T1000 (cell line): Measurements from ENCODE around the gene MAPK14.
A peak's percentile ranks its signal among the peaks of the same experiment; 100 is the strongest.

Experiments
- DNase-seq: peaks from one replicate; lab custom pipeline; 2025; ENCODE audit warnings: mixed read lengths; lab: John Stamatoyannopoulos, UW

Gene MAPK14

DNA sequence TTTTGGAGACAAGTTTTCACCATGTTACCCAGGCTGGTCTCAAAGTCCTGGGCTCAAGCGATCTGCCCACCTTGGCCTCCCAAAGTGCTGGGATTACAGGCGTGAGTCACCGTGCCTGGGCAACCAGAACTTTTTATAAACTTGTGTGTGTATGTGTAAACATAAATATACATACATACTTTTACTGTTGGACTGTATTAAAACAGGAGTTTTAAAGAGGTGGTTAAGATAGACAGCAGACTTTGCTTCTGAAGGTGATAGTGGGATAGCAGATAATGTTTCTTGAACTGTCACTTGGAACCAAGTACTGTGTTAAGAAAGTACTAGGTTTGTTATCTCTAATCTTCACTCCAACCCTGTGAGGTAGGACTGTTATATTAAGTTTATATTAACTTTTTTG lies 74.1 kb downstream of the MAPK14 start:
- DNase-seq, result no peak

DNA sequence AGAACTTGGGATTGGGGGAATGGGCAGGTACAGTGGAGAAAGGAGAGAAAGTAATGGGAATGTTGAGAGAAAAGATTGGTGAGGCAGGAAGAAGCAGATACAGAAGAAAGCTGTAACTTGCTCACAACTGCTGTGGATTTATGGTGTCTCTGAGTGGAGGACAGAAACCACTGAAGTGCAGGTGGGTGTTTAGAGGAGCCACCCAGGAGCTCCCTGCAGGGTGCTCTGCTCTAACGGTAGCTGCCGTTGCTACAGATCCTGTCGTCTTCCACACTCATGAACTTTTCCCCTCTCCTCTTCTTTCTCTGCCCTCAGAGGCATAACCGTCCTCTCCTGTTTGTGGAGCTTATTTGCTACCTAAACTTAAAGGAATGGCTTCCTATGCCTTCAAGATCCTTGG lies 75.2 kb downstream of the MAPK14 start:
- DNase-seq, result no peak

DNA sequence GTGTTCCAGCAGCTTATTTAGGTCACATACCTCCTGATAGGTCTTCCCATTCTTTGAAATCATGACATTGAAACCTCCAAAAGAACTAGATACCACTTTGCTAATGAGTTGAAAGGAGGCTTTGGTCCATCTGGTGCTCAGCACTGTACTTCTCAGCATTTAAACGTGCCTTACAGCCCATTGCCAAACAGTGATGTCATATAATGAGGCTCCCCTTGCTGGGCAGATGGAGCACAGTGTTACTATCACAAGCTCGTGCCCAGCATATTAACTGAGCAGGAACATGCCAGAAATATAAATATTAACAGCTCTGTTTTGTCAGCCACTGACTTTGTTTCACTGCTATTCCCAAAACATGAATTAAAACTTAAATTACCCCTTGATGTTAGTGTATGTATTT lies 77.2 kb downstream of the MAPK14 start:
- no peak for DNase-seq

DNA sequence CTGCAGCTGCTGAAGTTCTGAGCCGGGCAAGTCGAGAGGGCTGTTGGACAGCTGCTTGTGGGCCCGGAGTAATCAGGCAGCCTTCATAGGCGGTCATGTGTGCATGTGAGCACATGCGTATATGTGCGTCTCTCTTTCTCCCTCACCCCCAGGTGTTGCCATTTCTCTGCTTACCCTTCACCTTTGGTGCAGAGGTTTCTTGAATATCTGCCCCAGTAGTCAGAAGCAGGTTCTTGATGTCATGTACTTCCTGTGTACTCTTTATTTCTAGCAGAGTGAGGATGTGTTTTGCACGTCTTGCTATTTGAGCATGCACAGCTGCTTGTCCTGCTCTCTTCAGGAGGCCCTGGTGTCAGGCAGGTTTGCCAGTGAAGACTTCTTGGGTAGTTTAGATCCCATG lies 81.5 kb downstream of the MAPK14 start:
- DNase-seq, result no peak

DNA sequence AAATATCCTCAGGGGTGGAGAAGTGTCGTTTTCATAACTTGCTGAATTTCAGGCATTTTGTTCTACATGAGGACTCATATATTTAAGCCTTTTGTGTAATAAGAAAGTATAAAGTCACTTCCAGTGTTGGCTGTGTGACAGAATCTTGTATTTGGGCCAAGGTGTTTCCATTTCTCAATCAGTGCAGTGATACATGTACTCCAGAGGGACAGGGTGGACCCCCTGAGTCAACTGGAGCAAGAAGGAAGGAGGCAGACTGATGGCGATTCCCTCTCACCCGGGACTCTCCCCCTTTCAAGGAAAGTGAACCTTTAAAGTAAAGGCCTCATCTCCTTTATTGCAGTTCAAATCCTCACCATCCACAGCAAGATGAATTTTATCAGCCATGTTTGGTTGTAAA lies 82.4 kb downstream of the MAPK14 start:
- DNase-seq, result no peak

DNA sequence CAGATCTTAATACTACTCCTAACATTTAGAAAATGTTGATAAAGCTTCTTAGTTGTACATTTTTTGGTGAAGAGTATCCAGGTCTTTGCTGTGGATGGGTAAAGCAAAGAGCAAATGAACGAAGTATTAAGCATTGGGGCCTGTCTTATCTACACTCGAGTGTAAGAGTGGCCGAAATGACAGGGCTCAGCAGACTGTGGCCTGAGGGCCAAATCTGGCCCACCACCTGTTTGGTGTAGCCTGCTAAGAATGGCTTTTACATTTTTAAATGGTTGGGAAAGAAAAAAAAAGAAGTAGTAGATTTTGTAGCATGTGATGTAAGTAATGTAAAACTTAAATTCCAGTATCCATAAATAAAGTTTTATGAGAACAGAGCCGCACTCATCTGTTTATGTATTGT lies 83.3 kb downstream of the MAPK14 start:
- DNase-seq, result no peak

DNA sequence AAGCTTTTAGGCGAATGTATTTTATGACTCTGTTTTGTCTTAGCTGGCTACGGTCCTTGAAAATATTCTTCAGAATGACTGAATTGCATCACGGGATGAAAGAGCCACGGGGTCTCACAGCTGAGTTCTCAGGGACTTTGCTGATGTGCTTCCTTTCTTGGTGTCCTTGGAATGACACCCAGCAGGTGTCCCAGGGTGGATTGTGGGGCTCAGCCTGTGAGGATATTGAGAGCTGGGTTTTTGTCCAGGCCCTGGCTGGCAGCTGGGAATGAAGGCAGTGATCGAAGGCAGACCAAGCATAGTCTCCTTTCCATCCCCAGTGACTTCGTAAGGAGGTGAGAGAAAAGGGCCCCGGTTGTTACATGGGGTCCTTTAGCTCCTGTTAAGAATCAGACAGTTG lies 83.9 kb downstream of the MAPK14 start:
- no peak for DNase-seq

DNA sequence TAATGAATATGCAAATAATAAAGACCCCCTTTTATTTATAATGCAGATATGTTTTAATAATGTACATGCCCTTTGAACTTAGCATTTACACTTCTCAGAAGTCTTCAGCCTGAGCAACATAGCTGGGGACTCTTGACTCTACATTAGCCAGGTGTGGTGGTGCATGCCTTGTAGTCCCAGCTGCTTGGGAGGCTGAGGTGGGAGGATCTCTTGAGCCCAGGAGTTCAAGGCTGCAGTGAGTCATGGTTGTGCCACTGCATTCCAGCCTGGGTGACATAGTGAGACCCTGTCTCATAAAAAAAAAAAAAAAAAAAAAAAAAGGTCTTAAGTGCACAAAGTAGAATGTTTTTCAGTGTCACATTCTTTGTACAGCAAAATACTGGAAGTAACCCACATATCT lies 85.4 kb downstream of the MAPK14 start:
- no peak for DNase-seq

DNA sequence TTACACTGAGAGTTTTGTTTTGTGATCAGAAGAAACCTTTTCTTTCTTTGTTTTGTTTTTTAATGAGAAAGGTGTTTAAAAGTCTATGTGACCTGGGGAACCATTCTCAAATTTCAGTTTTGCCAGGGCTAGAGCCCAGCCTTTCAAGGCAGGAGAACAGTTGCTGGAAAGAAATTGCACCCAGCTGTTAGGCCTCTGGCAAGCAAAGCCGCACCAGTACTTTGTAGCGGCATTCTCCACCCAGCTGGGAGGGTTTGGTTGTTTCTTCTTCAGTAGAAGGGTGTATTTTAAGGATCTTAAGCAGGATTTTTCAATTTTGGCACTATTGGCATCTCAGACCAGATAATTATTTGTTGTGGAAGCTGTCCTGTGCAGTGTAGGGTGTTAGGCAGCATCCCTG lies 86.1 kb downstream of the MAPK14 start:
- no peak for DNase-seq

DNA sequence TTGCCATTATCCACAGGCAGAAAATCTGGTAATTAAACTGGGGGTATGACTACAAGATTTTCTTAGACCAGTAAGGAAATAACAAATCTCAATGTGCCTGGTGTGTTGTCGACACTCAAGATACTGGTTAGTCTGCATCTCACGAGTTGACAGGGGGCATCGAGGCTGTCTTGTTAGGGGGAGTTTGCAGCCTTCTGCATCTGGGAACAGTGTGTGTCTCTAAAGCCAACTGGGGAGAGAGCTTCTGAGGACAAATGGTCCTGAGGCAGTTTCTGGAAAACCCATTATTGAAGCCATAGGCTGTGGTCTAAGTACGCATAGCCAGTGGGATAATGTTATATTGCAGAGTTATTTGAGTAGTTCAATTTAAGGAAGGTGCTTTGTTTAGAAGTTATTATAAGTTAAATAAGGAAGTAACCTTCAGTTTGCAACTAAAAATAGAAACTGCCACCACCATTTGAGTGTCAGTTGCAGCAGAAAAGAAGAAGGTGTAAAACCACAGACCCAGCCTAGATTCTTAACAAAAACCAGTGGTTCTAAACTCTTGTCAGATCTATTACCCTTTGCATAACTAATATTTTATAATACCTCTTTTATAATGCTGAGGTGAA lies 87.3 kb downstream of the MAPK14 start:
- DNase-seq, result no peak

DNA sequence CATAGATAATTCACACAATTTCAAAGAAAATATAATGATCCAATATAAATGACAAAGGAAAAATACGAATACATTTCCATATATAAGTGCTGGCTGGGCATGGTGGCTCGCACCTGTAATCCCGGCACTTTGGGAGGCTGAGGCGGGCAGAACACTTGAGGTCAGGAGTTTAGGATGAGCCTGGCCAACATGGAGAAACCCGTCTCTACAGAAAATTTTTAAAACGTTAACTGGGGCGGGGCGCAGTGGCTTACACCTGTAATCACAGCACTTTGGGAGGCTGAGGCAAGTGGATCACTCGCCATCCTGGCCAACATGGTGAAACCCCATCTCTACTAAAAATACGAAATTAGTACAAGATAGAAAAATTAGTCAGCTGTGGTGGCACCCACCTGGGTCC lies 87.8 kb downstream of the MAPK14 start:
- DNase-seq, result no peak

DNA sequence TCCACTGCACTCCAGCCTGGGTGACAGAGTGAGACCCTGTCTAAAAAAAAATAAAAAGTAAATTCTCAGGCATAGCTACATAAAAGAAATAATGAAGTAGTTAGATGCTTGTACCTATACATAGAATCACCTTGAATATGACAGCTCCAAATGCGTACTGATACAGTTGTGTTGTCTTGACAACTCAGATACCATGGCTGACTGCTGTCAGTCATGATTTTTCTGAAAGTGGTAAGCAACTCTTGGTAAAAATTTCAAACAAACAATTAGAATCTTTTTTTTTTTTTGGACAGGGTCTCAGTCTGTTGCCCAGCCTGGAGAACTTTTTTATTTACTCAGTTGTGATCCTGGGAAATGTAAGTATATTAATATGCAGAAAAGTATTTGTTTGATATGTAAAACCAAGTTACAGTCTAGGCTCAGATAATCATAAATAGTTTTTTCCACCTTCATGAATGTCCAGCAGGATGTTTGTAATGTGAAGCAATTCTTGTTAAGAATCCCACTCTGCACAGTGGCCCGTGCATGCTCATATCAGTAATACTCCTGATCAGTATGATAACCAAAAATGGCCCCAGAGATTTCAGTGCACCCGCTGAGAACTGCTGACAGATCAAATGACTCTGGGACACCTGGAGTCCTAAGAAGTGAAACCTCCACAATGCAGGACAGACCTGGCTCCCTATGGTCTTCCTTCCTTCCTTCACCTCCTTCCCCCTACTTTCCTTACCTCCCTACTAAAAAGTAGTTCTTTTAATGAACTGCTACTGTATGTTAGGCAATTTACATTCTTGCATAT lies 88.7 kb downstream of the MAPK14 start:
- no peak for DNase-seq

DNA sequence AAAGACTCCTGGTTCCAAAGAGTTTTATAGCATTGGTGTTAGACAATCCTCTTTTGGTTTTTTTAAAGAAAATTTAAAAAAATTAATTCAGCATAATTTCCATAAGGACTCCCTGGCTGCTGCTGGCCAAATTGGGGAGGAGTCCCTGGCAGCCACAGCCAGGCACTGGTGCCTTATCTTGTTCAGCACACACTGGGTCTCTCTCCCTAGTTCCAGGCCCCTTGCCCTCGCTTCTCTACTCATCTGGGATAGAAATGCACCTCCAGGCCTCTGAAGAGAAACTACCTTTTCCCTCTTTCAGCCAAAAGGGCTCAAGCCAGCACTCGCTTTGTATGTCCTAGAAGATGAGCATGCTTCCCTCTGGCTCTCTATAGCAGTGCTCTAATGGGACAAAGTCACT lies 89.3 kb downstream of the MAPK14 start:
- no peak for DNase-seq

DNA sequence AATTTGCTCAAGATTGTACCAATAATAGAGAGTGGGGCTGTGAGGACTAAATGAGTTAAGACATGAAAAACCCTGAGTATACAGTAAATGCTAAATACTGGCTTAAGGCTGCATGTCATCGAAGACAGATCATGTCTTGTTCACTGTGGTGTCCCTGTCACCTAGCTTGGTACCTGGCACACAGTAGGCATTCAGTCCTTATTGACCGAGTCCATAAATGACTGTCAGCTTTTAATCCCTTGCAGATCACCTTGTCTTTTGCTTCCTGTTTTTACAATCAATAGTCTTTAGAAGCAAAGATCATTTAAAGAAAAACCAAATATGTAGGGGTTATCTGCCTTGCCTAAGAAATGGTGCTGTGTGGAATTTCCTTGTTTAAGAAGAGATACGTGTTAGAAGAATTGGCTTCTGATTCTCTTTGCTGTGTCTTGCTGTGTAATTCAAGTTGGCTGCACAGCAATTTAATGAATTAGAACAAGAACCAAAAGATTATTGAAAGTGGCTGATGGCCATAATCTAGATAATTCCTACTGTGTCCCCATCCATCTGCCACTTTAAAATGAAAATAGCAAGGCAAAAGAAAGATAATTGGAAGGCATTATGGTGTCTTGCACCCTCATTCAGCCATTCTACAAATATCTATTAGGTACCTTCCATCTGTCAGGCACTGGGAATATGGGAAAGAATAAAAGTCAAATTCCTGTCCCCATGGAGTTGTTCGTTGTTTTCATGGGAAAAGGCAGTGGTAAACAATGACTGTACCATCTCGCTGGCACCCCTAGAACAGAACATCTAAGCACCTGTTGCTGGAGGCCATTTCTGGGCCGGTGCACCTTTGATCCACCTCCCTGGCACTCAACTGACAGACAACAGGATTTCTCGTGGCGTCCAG lies 90.3 kb downstream of the MAPK14 start:
- no peak for DNase-seq

DNA sequence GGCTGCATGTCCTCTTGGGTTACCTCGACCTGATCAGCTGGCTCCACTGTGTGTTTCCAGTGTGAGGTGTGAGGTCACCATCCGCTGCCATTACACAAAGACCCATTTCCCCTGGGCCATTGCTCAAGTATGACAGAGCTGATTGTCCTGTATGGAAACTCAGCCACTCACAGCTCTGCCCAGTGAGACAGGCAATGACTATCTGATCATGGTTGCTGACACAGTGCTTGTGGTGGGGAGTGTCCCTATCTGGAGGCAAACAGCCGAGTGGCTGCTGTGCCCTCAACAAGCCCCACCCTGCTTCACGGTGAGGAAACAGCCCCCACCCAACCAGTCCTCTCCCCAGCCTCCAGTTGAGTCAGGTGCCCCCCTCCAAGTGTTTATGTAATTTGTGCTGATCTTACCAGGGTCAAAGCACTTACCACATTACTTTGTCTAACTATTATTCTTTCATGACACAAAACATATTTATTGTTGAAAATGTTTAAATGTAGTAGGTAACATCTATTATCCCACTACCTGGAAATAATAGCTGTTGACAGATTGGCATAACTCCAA lies 91.0 kb downstream of the MAPK14 start:
- peak; percentile 15 for DNase-seq

DNA sequence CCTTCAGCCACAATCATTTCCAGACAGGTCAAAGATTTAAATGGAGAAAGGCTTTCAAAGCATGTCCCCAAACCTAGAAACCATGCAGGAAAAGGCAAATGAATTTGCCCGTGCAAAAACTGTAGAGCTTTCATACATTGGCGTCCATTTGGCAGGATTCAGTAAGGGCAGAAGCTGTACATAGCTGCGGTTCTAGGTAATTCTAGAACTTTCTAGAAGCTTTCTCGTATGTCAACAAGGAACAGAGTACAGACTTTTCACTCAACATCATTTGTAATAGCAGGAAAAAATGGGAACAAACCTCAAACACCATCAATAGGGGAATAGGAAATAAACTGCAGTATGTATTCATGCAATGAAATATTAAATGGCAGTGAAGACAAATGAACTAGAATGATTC lies 91.6 kb downstream of the MAPK14 start:
- DNase-seq, result no peak

DNA sequence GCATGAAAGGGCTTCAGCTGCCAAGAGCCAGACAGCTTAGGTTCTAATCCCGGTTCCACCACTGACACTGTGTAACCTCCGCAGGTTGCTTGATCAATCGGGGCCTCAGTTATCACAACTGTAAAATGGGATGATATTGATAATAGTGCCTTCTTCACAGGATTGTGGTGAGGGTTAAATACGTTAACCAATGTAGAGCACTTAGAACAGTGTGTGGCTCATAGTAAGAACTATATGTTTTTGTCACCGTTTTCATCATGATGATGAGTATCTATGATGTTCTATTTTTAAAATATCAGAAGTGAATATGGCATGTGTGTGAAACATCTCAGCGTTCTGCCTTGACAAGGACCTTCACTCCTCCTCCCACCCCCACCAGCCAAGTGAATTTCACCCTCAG lies 92.4 kb downstream of the MAPK14 start:
- no peak for DNase-seq

DNA sequence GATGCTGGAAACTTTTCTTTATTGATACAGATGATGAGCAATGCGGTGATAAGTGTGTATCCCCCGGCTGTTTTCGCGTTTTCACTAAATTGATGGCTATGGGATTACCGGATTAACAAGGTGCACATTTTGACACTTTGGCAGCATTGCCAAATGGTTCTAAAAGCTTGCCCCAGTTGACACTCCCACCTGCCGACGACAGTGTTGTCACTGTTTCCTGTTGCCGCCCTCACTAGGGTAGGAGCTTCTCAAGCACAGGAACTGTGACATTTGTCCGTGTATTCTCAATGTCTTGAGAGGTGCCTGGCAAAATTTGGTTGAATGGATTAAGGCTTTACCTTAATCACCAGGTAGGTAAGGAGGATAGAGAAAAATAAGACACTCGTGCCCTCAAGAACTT lies 92.9 kb downstream of the MAPK14 start:
- no peak for DNase-seq

DNA sequence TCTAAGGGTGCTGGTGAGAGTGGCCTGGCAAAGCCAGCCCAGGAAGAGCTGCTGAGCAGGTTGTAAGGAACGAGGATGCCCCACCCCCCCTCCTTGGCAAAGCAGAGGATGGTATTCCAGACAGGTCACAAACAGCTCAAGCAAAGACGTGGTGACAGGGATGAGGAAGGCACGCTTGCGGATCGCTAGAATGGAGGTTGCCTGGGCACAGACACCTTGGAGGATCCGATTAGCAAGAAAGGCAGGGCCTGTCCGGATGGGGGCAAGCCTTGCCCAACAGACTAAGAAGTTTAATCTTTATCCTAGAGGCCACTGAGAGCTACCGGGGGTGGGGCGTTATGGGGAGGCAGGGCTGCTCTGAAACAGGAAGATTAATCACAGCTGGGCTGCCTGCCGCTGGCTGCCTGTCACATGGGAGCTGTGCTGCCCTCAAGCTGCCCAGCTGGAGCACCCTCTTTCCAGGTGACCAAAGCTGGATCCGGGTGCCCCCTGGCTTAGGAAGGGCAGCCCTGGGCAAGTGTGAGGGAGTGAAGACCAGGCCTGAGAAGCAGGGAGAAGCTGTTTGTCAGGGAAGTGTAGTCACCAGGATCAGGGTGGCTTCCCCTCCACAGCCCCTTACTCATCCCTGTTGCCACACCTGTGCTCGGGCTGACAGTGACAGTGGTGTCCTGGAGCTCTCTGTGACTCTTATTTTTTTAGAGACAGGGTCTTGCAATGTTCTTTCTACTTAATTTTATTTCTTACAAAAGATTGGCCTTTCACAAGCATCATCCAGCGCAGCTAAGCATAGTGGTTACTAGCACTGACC lies 93.6 kb downstream of the MAPK14 start:
- DNase-seq, result no peak

DNA sequence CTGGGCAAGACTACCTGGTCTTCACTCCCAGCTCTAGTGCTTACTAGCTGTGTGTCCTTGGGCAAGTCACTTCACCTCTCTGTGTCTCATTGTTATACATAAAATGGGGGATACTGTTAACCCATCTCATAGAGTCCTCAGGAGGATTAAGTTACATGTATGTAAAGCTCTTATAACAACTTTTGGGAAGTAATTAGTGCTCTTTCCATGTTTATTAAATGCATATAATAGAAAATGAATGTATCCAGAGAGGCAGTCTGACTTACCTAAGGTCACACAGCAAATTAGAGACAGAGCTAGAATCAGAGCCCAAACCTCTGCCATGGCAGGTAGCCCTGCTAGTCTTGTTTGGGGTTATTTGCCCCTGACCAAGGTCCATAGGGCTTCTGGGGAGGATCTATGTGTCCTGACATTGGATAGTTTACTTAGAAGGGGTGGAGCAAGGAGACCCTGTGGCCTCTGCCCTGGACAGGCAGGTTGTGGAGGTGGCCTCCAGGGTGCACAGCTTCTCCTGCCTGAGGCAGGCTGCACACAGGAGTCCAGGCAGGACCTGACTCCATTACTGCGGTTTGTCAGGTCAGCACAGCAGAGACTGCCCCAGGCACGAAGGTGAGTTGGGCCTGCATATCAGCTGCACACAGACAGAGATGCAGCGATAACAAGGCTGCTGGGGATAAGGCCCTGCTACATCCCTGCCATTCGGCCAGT lies 94.3 kb downstream of the MAPK14 start:
- no peak for DNase-seq
